Motor neuron (in vitro differentiated cells): ENCODE measurements around the gene MXI1. TPM values are rescaled to one million over a fixed set of nuclear protein-coding genes. Genes with fewer than 3 reads are reported as not detected.
A peak's percentile ranks its signal among the peaks of the same experiment; 100 is the strongest.
"Not testable (repeated sequence)": the region's sequence is repeated elsewhere in the genome, so short reads cannot be mapped to it uniquely, and the experiment has no call there.

Experiments used
- ATAC-seq, 8 experiments: fragments of 200-7000 bp; cut with Tn5 transposase; replicated peaks in 6 of 8; 2 replicates each; pipeline ENCODE4 v1.8.0; 2021; ENCODE audit warnings: mild to moderate bottlenecking in 8 of 8, moderate library complexity in 8 of 8
- H3K27ac ChIP-seq, 2 donors: fragments of 250-450 bp; sonication (Bioruptor Pico); 2 replicates each; pipeline ENCODE4 v1.9.0; 2021; ENCODE audit warnings: antibody characterized with exemption in 2 of 2, mild to moderate bottlenecking in 2 of 2, moderate library complexity in 1 of 2
- H3K4me1 ChIP-seq, 2 donors: fragments of 250-450 bp; sonication (Bioruptor Pico); replicated peaks in 1 of 2; 2 replicates each; pipeline ENCODE4 v1.6.1; 2021; ENCODE audit warnings: antibody characterized with exemption in 2 of 2, mild to moderate bottlenecking in 2 of 2, moderate library complexity in 1 of 2
- H3K4me3 ChIP-seq, 5 donors: fragments of 250-450 bp; sonication (Bioruptor Pico); 2 replicates each; pipeline ENCODE4 v1.9.0; 2021; ENCODE audit warnings: antibody characterized with exemption in 5 of 5, mild to moderate bottlenecking in 5 of 5, moderate library complexity in 4 of 5
- WGBS, 10 experiments: fragments of 450-650 bp; shearing (Covaris generic); methylation state at CpG; one replicate each; pipeline ENCODE4 v1.0.0; 2022; 5-methylcytosine and 5-hydroxymethylcytosine counted together
- in situ Hi-C, 9 experiments: fragments of 400-800 bp; cut with MboI; loops; one replicate each; pipeline ENCODE4 v1.15.0; 2021; ENCODE audit warnings: low sequenced_read_pairs in 9 of 9, low pct_unique_long_range_greater_than_20kb in 2 of 9; ENCODE audit not compliant: unreplicated experiment in 9 of 9
- total RNA-seq, 8 experiments: library from RNA; unstranded; fragments of 300-600 nt; gene quantifications; 2 replicates each; pipeline versions ENCODE4 v1.2.3 to v1.2.4, GENCODE V29; 2022

The MXI1 gene
- total RNA-seq, 8 experiments from 2014 or later: 15.5 to 58.2 (median 34.2) TPM

- in situ Hi-C loops: no loop called here
- no peaks in the 10 kb centered on the region for H3K4me1 ChIP-seq
- H3K4me3 ChIP-seq: no peak overlapping the region
- WGBS, 10 experiments: 83 to 100% (median 100%) methylated on average over 1 to 2 of the region's 2 CpGs; no CpG with 5 or more reads in 3 of the 10 experiments
- H3K27ac ChIP-seq: no peak overlapping the region
- ATAC-seq: no peak
Observed at GRCh38 chr10:110237894-110238480, 30.6 kb downstream of the MXI1 start.

- no peak overlapping the region for H3K4me3 ChIP-seq
- in situ Hi-C loops: no loop called here
- ATAC-seq: no peak
- H3K4me1 ChIP-seq: no peaks in the 10 kb centered on the region
- no peak overlapping the region for H3K27ac ChIP-seq
Observed at GRCh38 chr10:110239892-110240291, 32.5 kb downstream of the MXI1 start.

DNA sequence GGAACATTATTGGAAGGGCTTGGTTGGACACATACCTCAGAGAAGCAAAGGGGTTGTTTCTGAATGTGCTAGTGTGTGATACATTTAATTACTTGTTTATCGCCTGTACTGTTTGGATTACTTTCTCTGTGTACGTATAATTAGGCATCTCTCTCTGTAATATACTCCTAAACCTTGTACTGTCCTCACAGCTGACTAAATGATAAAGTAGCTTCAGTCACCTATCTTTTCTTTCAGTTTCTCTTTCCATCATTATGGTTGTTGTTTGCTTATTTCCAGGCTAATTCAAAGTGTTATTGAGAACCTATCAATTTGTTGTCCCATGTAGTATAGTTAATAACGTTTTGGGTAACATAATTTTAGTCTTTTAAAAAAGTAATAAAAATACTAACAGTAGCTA, 34.0 kb downstream of the MXI1 start:
- in situ Hi-C loops: no loop called here
- 61 to 100% (median 87%) methylated on average over 1 to 3 of the region's 3 CpGs for WGBS, 10 experiments
- ATAC-seq: peak in 1 of 8 experiments; percentile 35
- Histone ChIP-seq H3K4me1 (no peaks in the 10 kb centered on the region), H3K4me3 (no peak overlapping the region), H3K27ac (no peak overlapping the region)

- in situ Hi-C loops: no loop called here
- Histone ChIP-seq H3K4me3 (no peak overlapping the region), H3K27ac (no peak overlapping the region), H3K4me1 (no peaks in the 10 kb centered on the region)
- ATAC-seq: no peak
- 42 to 95% (median 86%) methylated on average over 1 to 2 of the region's 2 CpGs; no CpG with 5 or more reads in 1 of the 10 experiments for WGBS, 10 experiments
Observed at GRCh38 chr10:110241841-110242240, 34.4 kb downstream of the MXI1 start.

- ATAC-seq: no peak
- Histone ChIP-seq H3K27ac (no peak overlapping the region), H3K4me3 (no peak overlapping the region), H3K4me1 (no peaks in the 10 kb centered on the region)
- 78 to 100% (median 100%) methylated on average over 1 of the region's 1 CpG; no CpG with 5 or more reads in 1 of the 10 experiments for WGBS, 10 experiments
- in situ Hi-C loops: no loop called here
Observed at GRCh38 chr10:110242511-110242910, 35.1 kb downstream of the MXI1 start.

GRCh38 chr10:110244550-110244949, 37.1 kb downstream of the MXI1 start:
- H3K4me3 ChIP-seq: no peak overlapping the region
- no peak for ATAC-seq
- WGBS, 10 experiments: 20 to 100% (median 85%) methylated on average over 1 to 3 of the region's 3 CpGs
- H3K4me1 ChIP-seq: no peaks in the 10 kb centered on the region
- H3K27ac ChIP-seq: no peak overlapping the region
- in situ Hi-C loops: no loop called here

- H3K27ac ChIP-seq, in situ Hi-C loops, ATAC-seq, H3K4me1 ChIP-seq, H3K4me3 ChIP-seq: not testable (repeated sequence)
- 93 to 100% methylated on average over 1 to 3 of the region's 5 CpGs; no CpG with 5 or more reads in 8 of the 10 experiments for WGBS, 10 experiments
Observed at GRCh38 chr10:110247833-110248232, 40.4 kb downstream of the MXI1 start.

DNA sequence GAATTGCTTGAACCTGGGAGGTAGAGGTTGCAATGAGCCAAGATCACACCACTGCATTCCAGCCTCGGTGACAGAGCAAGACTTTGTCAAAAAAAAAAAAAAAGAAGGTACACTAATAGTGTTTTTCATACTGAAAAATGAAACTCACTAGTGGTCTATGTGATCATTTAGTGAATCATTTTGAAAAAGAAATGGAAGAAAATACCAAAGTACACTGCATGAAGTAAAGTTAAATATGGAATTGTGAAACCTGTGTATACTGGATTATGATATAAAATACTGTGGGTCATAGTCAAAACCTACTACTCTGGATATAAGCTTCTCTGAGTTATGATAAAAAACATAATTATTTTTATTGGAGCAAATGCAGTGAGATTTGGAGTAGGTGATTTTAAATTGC, 42.1 kb downstream of the MXI1 start:
- in situ Hi-C loops, ATAC-seq, H3K4me3 ChIP-seq, H3K4me1 ChIP-seq, H3K27ac ChIP-seq: not testable (repeated sequence)
- 40 to 100% (median 100%) methylated on average over 1 of the region's 1 CpG; no CpG with 5 or more reads in 2 of the 10 experiments for WGBS, 10 experiments

DNA sequence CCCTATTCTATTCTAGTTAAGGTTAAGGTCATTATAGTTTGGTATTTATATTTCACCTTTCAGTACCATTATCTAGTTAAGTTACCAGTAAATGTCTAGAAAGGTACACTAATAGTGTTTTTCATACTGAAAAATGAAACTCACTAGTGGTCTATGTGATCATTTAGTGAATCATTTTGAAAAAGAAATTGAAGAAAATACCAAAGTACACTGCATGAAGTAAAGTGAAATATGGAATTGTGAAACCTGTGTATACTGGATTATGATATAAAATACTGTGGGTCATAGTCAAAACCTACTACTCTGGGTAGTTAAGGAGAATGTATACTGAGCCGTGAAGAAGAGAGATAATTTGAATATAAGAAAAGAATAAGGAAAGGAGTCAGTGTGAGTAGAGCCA, 44.0 kb downstream of the MXI1 start:
- in situ Hi-C loops: loop anchor here in 1 of 9 experiments (25.0 kb wide), 1 partner anchor 114 kb away; no protein-coding TSS in a partner anchor
- 73 to 100% (median 100%) methylated on average over 1 of the region's 1 CpG; no CpG with 5 or more reads in 2 of the 10 experiments for WGBS, 10 experiments
- H3K27ac ChIP-seq, H3K4me3 ChIP-seq, H3K4me1 ChIP-seq, ATAC-seq: not testable (repeated sequence)

- no peak for ATAC-seq
- H3K27ac ChIP-seq: no peak overlapping the region
- WGBS, 10 experiments: 75 to 100% (median 100%) methylated on average over 1 of the region's 1 CpG; no CpG with 5 or more reads in 3 of the 10 experiments
- H3K4me1 ChIP-seq: no peaks in the 10 kb centered on the region
- H3K4me3 ChIP-seq: no peak overlapping the region
- in situ Hi-C loops: loop anchor here in 1 of 9 experiments (25.0 kb wide), 1 partner anchor 115 kb away; no protein-coding TSS in a partner anchor
Observed at GRCh38 chr10:110252151-110252550, 44.7 kb downstream of the MXI1 start.

GRCh38 chr10:110254467-110254866, 47.1 kb downstream of the MXI1 start:
- H3K4me3 ChIP-seq: no peak overlapping the region
- ATAC-seq: no peak
- in situ Hi-C loops: loop anchor here in 1 of 9 experiments (25.0 kb wide), 1 partner anchor 117 kb away; no protein-coding TSS in a partner anchor
- H3K27ac ChIP-seq: no peak overlapping the region
- H3K4me1 ChIP-seq: no peaks in the 10 kb centered on the region

- WGBS, 10 experiments: 67 to 100% (median 94%) methylated on average over 1 of the region's 1 CpG; no CpG with 5 or more reads in 2 of the 10 experiments
- no peak overlapping the region for H3K4me3 ChIP-seq
- H3K27ac ChIP-seq: no peak overlapping the region
- ATAC-seq: no peak
- H3K4me1 ChIP-seq: no peaks in the 10 kb centered on the region
- in situ Hi-C loops: loop anchor here in 1 of 9 experiments (25.0 kb wide), 1 partner anchor 121 kb away; no protein-coding TSS in a partner anchor
Observed at GRCh38 chr10:110258542-110258941, 51.1 kb downstream of the MXI1 start.

DNA sequence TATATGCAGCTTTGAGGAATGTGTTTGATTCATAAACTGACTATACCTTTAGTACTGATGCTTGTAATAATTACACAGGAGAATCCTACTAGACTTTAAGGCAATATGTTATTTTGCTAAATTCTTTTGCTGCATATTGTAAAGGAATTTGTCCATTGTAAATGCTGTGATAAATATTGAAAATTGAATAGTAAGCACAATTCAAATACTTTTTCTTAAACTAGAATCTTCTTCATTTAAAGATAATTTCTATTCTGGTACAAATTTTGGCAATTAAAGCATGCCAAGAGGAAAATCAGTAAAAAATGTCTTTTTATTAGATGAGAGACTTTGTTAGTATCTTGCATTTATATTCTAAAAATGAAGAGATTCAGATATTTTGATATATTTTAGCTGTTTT, 51.9 kb downstream of the MXI1 start:
- H3K4me1 ChIP-seq: no peaks in the 10 kb centered on the region
- H3K4me3 ChIP-seq: no peak overlapping the region
- H3K27ac ChIP-seq: no peak overlapping the region
- in situ Hi-C loops: loop anchor here in 1 of 9 experiments (25.0 kb wide), 1 partner anchor 122 kb away; no protein-coding TSS in a partner anchor
- ATAC-seq: no peak
